HG03558 (cell line): ENCODE results near the gene RPL37.
A peak's percentile ranks its signal among the peaks of the same experiment; 100 is the strongest.
"Not testable (repeated sequence)": the region's sequence is repeated elsewhere in the genome, so short reads cannot be mapped to it uniquely, and the experiment has no call there.

Experiments
- ATAC-seq: cut with Tn5 transposase; IDR thresholded peaks from one replicate; pipeline ENCODE4 v1.9.1; 2021; ENCODE audit warnings: moderate number of reproducible peaks; ENCODE audit not compliant: unreplicated experiment; ENCODE audit errors: extremely low read depth

RPL37 gene

DNA sequence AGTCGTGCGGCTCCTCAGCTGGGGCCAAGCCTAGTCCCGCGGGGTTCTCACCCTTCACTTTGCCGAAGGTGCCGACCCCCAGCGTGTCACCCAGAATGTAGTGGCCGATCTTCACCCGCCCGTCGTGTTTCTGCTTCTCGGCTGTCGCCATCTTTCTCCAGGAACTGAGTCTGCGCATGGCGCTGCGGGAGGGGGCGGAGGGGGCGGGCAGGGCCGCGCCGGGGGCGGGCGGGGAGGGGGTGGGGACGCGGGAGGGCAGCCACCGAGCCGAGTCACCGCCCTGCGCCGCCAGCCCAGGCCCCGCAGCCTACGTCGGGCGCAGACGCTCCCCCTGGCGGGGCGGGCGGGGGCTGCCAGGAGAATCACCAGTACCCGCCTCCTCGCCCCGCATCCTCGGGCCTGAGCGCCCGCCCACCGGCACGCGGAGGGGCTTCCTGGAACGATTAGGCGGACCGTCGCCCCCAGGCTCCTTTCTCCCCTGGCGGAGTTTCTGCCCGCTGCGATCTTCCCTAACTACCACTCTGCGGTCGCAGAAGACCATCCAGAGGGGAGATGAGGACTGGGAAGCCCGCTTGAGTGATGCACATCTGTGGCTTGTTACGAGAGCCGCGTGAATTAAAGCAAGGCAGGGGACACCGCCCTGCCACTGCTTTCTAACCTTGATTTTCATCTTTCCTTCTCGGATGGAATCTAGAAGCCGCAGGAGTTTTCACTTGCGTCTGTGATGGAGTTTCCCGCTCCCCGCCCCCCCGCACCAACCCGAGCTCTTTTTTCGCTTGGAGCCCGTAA lies 36.8 kb downstream of the RPL37 start, which contains the start of gene PRKAA1:
TSS of gene PRKAA1 (minus strand) at position 363 of the 789 bp plus-strand sequence. CDS start at position 178, 185 bp downstream.
- peak; percentile 87 for ATAC-seq

DNA sequence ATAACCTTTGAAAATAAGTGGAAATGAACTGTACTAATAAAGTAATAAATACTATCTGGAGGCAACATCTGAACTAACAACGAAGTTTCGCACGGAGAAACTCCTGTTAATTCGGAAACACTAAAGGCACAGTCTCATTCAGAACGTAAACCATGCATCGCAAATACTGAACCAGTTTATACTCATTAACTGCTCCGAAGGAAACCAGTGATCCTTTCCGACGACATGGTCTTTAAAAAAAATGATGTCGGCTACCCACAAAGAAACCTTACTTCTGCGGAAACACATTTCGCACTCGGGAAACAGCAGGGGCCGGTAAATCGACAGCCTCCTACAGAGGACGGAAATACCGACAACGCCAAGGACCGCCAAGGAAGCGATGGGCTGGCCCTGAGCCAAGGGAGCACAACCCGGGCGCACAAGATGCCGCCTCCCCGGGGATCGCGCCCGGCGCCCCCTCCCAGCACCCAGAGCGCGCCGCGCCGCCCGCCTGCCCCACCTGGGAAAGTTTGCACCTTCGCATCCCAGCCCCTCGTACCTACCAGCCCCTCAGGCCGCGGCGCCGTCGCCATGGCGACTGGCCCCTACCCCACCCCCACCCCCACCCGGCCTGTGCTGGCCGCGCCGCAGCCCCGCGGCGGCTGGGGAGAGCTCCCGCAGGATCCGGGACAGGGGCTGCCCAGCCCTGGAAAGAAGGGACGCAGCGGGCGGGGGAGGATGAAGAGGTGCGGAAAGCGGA lies 37.6 kb downstream of the RPL37 start:
- ATAC-seq, result peak; percentile 22

DNA sequence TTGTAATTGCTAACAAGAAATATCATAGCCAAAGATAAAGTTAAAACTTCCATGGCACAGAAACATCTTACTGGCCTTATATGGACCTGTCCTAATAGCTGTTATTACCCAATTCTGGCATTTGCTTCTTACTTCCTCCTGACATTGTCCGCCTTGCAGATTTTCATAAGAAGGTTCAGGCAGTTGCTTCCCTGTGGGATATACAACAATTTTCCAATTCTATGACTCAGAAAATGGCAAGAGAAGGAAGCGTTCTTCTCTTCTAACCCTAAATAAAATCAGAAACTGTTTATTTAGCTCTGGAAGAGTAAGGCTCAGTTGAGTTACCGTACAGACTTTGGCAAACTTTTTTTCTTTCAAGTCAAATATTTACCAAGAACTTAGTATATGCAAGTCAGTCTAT lies 38.5 kb downstream of the RPL37 start:
- ATAC-seq, result no peak

DNA sequence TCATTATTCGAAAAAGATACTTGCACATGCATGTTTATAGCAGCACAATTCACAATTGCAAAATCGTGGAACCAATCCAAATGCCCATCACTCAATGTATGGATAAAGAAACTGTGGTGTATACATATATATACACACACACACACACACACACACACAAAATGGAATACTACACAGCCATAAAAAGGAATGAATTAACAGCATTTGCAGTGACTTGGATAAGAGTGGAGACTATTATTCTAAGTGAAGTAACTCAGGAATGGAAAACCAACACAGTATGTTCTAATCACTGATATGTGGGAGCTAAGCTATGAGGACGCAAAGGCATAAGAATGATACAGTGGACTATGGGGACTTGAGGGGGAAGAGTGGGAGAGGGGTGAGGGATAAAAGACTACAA lies 40.1 kb downstream of the RPL37 start:
- ATAC-seq, result not testable (repeated sequence)

DNA sequence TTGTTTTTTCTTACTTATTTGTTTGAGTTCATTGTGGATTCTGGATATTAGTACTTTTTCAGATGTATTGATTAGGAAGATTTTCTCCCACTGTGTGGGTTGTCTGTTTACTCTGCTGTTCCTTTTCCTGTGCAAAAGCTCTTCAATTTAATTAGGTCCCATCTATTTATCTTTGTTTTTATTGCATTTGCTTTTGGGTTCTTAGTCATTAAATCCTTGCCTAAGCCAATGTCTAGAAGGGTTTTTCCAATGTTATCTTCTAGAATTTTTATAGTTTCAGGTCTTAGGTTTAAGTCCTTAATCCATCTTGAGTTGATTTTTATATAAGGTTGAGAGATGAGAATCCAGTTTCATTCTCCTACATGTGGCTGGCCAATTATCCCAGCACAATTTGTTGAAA lies 40.7 kb downstream of the RPL37 start:
- not testable (repeated sequence) for ATAC-seq

DNA sequence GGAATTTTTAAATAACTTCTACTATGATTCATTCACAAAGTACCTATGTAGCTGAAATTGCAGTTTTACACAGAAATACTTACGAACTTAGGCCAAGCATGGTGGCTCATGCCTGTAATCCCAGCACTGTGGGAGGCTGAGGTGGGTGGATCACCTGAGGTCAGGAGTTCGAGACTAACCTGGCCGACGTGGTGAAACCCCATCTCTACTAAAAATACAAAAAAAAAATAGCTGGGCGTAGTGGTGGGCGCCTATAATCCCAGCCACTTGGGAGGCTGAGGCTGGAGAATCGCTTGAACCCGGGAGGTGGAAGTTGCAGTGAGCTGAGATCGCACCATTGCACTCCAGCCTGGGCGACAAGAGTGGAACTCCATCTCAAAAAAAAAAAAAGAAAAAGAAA lies 42.3 kb downstream of the RPL37 start:
- ATAC-seq, result not testable (repeated sequence)

DNA sequence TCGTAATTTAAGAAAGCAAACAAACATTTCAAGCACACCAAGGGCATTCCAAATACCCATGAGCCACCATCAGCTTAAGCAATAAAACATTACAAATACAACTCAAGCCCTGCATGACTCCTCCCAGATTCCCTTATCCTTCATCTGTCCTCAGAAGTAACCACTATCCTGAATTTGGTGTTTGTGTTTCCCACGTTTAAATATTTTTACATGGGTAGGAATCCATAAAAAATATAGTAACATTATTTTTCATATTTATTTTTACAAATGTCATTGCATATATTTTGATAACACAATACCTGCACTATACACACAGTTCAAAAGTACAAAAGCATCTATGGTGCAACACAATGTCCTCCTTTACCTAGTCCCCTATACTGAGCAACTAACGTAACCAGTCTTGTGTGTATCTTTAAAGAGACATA lies 43.3 kb downstream of the RPL37 start:
- ATAC-seq, result no peak

DNA sequence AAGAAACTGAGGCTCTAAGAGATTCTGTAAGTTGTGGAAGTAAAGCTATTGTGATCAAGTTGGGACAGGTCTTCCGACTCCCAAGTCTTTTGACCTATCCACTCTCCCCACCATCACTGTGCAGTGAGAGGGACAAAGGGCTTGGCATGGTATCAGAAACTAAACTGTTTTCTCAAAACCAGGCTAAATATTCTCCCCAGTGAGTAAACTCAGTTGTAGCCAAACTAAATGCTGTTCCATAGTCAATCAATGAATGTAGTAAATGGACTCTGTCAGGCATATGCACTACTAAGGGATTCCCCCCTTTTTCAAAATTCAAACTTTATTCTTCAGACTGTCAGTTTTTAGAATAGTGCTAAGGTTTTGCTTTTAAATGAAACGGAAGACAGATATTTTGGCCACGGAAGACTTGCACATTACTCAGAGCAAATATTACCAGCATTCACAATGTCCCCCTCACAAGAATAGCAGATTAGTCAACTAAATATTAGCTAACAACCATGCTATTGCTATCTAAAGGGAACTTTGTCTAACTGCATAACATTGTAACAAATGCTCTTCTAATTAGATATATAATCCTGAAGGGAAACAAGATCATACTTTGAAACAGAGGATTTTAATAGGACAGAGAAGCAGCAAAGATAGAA lies 44.0 kb downstream of the RPL37 start:
- ATAC-seq, result no peak

DNA sequence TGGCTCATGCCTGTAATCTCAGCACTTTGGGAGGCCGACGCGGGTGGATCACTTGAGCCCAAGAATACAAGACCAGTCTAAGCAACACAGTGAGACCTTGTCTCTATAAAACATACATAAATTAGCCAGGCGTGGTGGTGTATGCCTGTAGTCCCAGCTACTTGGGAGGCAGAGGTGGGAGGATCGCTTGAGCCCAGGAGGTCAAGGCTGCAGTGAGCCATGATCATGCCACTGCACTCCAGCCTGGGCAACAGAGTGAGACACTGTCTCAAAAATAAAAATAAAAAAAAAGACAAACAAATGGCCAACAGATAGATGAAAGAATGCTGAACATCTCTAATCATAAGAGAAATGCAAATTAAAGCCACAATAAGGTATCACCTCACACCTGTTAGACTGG lies 46.1 kb downstream of the RPL37 start:
- not testable (repeated sequence) for ATAC-seq

DNA sequence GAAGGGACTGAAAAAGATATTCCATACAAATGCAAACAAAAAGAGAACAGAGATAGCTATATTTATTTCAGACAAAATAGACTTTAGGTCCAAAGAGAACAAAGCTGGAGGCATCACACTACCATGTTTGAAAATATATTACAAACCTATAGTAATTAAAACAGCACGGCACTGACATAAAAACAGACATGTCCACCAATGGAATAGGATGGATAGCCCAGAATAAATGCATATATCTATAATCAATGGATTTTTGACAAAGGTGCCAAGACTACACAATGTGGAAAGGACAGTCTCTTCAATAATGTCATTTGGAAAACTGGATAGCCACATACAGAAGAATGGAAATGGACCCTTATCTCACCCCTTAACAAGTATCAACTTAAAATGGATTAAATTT lies 47.0 kb downstream of the RPL37 start:
- ATAC-seq, result no peak

DNA sequence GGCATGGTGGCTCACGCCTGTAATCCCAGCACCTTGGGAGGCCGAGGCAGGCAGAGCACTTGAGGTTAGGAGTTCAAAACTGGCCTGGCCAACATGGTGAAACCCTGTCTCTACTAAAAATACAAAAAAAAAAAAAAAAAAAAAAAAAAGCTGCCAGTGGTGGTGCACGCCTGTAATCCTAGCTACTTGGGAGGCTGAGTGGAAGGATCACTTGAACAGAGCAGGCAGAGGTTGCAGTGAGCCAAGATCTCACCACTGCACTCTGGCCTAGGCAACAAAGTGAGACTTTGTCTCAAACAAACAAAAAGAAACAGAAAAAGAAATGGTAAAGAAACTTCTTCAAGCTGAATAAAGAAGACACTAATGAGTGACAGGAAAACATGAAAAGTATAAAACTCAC lies 48.4 kb downstream of the RPL37 start:
- ATAC-seq, result not testable (repeated sequence)

DNA sequence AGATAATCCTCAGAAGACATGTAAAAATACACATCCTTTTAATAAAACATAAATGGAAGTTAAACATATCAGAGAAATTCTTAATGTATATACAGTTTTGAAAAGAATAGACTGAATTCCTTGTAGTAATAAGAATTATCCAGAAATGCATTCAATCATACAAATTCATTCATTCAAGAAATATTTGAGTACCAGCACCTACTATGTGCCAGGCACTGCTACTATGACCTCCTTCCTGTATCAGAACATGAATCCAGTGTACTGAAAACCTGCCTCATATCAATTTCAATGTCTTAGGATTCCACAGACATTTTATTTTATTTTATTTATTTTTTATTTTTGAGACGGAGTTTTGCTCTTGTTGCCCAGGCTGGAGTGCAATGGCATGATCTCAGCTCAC lies 50.1 kb downstream of the RPL37 start:
- no peak for ATAC-seq

DNA sequence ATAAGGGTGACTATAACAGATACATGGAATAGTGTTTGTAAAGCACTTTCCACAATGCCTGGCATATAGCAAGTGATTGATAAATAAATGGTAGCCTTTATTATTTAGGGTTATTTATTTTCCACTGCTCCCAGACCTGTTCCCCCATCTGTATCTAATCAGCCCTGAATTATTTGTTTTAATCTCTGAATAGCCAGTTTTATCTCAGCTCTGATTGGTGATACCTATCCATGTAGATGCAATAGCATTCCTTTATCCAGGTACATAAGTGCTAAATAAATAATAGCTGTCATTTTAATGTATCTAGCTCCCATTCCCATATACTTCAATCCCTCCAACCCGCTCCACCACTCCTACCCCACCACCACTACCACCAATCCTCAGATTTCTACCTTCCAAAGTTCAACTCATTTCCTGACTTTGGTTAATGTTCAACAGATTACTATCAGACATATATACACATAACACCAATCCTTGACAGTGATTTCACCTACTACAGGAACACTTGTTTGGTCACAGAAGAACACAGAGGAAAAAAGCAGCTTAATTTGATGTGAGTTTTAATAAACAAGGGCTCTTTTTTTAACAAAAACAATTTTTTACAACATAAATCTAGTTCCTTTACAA lies 50.9 kb downstream of the RPL37 start:
- no peak for ATAC-seq

DNA sequence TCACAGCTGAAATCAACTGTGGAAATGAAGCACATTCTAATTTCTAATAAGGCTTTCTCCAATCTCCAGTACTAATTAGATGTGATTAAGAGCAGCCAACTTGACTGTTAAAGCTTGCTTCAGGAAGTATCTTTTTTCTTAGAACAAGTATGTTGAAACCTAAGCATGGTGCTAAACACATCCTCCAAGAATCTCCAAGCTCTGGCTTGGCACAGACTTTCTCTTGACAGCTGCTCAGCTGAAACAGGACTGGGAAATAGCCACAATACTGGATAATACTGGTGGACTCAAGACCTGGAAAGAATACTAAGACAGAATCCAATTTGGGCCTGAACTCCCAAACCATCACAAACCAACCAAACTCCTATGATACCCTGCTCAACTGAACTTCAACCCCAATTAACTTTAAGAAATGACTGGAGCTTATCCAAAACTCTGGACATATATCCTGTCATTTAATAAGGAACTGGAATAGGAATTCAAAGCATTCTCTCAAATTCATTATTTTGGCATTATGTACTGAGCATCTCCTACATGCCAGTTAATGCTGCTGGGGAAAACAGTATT lies 53.1 kb downstream of the RPL37 start:
- no peak for ATAC-seq

DNA sequence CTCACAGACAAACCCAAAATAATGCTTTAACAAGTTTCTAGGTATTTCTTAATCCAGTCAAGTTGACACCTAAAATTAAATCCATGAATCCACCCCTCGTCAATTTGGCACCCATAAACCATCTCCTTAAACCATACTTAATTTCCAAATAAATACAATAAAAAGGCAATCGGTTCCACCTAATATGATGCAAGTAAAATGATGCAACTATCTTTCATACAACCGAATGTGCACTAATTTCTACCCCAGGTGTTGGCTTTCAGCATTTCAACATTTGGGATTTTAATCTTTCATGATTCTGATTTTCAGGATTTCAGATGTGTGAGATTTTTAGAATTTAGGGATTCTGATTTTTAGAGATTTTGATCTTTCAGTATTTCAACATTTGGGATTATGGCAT lies 54.2 kb downstream of the RPL37 start:
- no peak for ATAC-seq

DNA sequence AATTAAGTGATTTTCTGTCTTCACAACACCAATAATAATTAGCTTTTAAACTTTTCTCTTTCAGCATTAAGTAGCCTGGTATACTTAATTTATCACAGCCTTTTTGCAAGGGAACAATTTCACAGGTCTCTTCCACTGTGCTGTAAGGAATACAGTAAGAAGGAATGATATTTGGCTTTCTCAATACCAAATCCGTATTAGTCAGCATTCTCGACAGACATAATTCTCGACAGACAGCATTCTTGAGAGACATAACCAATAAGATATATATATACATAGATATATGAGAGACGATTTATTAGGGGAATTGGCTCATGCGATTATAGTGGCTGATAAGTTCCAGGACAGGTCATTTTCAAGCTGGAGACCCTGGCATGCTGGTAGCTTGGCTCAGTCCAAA lies 54.8 kb downstream of the RPL37 start:
- no peak for ATAC-seq

DNA sequence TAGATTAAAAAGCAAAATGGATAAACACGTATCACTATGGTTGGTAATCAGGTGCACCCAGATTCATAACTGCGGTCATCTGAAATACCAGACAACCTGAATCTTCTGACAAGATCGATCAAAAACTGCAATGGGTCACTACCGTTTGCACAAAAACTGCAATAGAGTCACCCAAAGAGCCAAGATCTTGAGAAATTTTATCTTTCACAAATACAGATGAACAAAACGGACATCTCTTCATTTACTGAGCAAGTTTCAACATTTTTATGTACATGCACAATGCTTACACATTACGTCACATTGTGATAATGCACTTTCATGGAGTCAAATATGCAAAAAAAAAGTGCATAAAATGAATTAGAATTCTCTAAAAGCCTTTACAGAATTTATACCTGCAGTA lies 55.5 kb downstream of the RPL37 start:
- no peak for ATAC-seq

DNA sequence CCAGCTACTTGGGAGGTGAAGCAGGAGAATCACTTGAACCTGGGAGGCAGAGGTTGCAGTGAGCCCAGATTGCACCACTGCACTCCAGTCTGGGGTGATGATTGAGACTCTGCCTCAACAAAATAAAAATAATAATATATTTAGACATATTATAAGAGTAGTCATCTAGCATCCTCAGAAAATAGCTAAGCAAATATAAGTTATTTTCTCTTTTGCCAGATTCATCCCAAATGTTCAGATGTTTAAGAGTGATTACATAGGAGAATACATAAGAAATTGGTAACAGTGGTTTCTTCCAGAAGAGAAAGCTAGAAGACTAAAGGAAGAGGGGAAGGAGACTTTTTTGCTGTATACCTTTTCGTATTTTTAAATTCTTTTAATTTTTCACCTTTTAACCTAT lies 56.9 kb downstream of the RPL37 start:
- ATAC-seq, result no peak

DNA sequence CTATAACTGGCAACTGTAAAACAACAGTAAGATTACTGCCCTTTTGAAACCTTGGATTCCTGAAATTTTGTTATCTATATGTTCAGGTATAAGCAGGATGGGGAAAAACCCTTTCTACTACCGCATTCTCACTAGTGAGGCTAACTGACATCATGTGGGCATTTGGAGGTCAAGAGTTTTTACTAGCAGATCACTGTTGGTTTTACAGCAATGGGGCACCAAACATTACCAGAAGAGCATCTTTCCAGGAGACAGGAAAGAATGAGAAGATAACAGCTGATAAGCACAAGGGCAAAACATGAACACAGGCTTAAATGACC lies 58.4 kb downstream of the RPL37 start:
- no peak for ATAC-seq

DNA sequence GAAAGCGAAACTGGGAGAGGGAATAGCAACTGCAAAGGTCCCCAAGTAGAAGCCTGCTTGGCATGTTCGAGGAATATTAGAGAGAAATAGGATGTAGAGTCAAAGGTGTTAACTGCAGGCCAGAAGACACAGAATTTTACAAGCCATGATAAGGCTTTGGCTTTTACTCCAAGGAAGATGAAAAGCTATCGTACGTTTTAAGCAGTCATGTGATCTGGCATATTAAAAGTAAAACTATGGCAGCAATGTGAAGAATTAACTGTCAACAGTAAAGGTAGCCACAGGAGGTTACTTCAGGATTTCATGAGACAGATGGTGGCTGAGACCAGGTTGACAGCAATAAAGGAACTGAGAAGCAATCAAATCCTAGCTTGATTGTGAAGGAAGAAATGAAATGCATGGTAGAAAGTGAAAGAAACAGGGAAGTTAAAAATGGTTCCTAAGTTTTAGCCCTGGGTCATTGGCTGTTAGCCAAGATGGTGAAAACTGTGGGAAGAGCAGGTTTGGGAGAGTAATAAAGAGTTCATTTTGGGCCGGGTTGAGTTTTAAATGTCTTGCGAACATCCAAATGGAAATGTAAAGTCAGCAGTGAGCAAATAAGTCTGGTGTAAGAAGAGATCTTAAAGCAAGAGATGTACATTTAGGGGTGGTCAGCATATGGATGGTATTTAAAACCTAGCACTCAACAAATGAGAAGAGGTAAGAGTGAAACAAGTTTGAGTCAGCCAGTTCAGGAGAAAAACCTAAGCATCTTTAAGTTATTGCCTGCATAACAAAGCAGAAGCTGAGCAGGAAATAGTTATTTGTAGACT lies 59.0 kb downstream of the RPL37 start:
- no peak for ATAC-seq
